ENCODE measurements around the gene AKAP5. TPM values are rescaled to one million over a fixed set of nuclear protein-coding genes. Genes with fewer than 3 reads are reported as not detected.
A peak's percentile ranks its signal among the peaks of the same experiment; 100 is the strongest.

AKAP5 gene
- polyA plus RNA-seq, 3 donors = not detected

DNA sequence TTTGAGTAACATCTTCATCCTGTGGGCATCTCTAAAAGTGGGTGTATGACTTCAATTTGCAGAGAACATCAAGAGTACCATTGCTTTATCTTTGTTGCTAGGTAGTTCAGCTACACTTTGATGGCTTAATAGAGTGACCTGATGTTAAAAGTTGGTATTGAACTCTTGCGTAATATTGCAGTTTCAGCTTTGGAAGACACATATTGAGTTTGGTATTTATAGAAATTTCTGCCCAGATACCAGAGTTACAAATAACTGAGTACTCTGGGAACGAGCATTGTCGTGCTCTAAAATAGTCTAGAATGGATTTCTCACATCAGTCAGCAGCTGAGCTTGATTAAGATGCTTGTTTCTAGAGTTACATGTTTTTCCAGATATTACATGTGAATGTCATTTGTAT lies 24.8 kb upstream of the AKAP5 start:
- H3K36me3 Mint-ChIP-seq = peaks cover 57 to 64% of the 10 kb centered on the region in 2 donors
- no peak overlapping the region for H3K4me2 ChIP-seq (replicated peaks; ENCODE audit: extremely low read depth, low read length, poor library complexity, severe bottlenecking)
- no peaks in the 10 kb centered on the region for H3K9me3 ChIP-seq (replicated peaks in 1 of 2; ENCODE audit: control insufficient read depth in 1 of 2, insufficient read depth in 1 of 2, low read length in 2 of 2)
- H3K4me3 Mint-ChIP-seq = no peak overlapping the region
- no peak overlapping the region for H3K27ac Mint-ChIP-seq
- DNase-seq = no peak
- WGBS (ENCODE audit: insufficient coverage) = 60% methylated on average over 3 of the region's 3 CpGs
- no peaks in the 10 kb centered on the region for H3K9me3 Mint-ChIP-seq
- no peaks in the 10 kb centered on the region for H4K20me1 ChIP-seq (ENCODE audit: insufficient read depth, low read length)
- H3K4me1 ChIP-seq (ENCODE audit: control insufficient read depth in 1 of 2, insufficient read depth in 2 of 2, low read length in 2 of 2) = no peaks in the 10 kb centered on the region
- no peak overlapping the region for H2AFZ ChIP-seq (ENCODE audit: insufficient read depth, low read depth, low read length, poor library complexity, severe bottlenecking)
- H3K9ac ChIP-seq (ENCODE audit: insufficient read depth, low read length, poor library complexity, severe bottlenecking) = no peak overlapping the region
- no peak overlapping the region for H3K27ac ChIP-seq (ENCODE audit: low read depth in 1 of 2, low read length in 2 of 2)
- peaks cover 47 to 95% of the 10 kb centered on the region in 2 donors for H3K36me3 ChIP-seq (replicated peaks in 1 of 2; ENCODE audit: control insufficient read depth in 1 of 2, insufficient read depth in 2 of 2, low read length in 2 of 2)
- H3K79me2 ChIP-seq (ENCODE audit: insufficient read depth, low read length) = no peaks in the 10 kb centered on the region
- intact Hi-C loops (cut with micrococcal nuclease) = no loop called here
- H3K27me3 ChIP-seq (ENCODE audit: control insufficient read depth in 2 of 2, insufficient read depth in 2 of 2, low read length in 2 of 2) = no peaks in the 10 kb centered on the region
- no peaks in the 10 kb centered on the region for H3K27me3 Mint-ChIP-seq (ENCODE audit: low read depth in 3 of 3)
- H3K4me1 Mint-ChIP-seq = no peaks in the 10 kb centered on the region
- TF ChIP-seq, protein P1, sequence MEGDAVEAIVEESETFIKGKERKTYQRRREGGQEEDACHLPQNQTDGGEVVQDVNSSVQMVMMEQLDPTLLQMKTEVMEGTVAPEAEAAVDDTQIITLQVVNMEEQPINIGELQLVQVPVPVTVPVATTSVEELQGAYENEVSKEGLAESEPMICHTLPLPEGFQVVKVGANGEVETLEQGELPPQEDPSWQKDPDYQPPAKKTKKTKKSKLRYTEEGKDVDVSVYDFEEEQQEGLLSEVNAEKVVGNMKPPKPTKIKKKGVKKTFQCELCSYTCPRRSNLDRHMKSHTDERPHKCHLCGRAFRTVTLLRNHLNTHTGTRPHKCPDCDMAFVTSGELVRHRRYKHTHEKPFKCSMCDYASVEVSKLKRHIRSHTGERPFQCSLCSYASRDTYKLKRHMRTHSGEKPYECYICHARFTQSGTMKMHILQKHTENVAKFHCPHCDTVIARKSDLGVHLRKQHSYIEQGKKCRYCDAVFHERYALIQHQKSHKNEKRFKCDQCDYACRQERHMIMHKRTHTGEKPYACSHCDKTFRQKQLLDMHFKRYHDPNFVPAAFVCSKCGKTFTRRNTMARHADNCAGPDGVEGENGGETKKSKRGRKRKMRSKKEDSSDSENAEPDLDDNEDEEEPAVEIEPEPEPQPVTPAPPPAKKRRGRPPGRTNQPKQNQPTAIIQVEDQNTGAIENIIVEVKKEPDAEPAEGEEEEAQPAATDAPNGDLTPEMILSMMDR (IDR thresholded peaks at IDR 0.05) = no peak
- H3K4me3 ChIP-seq (replicated peaks in 1 of 3; ENCODE audit: low read depth in 2 of 3, low read length in 3 of 3) = no peak overlapping the region

DNA sequence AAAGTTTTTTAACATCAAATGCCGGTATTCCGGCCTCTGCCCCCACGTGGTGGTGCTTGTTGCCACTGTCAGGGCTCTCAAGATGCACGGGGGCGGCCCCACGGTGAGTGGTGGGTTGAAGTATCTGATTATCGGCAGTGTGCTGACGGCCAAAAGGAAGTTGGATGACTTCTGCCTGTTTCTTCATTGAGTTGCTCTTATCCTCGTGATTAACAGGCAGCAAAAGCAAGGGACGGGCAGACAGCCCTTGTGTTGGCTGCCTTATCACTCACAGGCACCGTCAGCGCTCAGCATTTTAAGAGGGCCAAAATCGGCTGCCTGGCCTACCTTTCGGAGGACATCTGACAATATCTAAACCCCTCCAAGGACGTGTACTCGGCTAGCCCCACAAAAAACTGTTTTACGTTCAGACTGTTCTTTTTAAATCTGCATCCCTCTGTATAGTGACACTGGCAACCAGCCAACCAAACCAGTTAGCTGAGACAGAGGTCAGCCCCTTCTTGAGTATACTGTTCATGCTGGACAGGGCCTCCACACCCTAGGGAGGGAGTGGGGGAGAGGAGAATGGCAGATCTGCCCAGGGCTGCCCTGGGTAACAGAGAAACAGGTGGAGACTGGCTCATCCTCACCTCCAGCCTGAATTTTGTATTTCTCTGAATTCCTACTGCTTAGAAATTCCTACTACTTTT lies 22.9 kb upstream of the AKAP5 start:
- H3K9ac ChIP-seq (ENCODE audit: insufficient read depth, low read length, poor library complexity, severe bottlenecking) = no peak overlapping the region
- H3K4me3 ChIP-seq (replicated peaks in 1 of 3; ENCODE audit: low read depth in 2 of 3, low read length in 3 of 3) = no peak overlapping the region
- no peak for DNase-seq
- H4K20me1 ChIP-seq (ENCODE audit: insufficient read depth, low read length) = no peaks in the 10 kb centered on the region
- no peaks in the 10 kb centered on the region for H3K79me2 ChIP-seq (ENCODE audit: insufficient read depth, low read length)
- Mint-ChIP-seq H3K27ac (peak overlapping the region in 1 of 7 donors; percentile 49), H3K36me3 (peaks cover 47 to 55% of the 10 kb centered on the region in 2 donors), H3K27me3 (ENCODE audit: low read depth in 3 of 3) (no peaks in the 10 kb centered on the region), H3K4me1 (no peaks in the 10 kb centered on the region), H3K4me3 (no peak overlapping the region), H3K9me3 (no peaks in the 10 kb centered on the region)
- TF ChIP-seq, protein P1 (IDR thresholded peaks at IDR 0.05) = no peak
- no peak overlapping the region for H2AFZ ChIP-seq (ENCODE audit: insufficient read depth, low read depth, low read length, poor library complexity, severe bottlenecking)
- H3K4me1 ChIP-seq (ENCODE audit: control insufficient read depth in 1 of 2, insufficient read depth in 2 of 2, low read length in 2 of 2) = no peaks in the 10 kb centered on the region
- H3K4me2 ChIP-seq (replicated peaks; ENCODE audit: extremely low read depth, low read length, poor library complexity, severe bottlenecking) = no peak overlapping the region
- H3K36me3 ChIP-seq (replicated peaks in 1 of 2; ENCODE audit: control insufficient read depth in 1 of 2, insufficient read depth in 2 of 2, low read length in 2 of 2) = peaks cover 32 to 82% of the 10 kb centered on the region in 2 donors
- no peak overlapping the region for H3K27ac ChIP-seq (ENCODE audit: low read depth in 1 of 2, low read length in 2 of 2)
- no peaks in the 10 kb centered on the region for H3K9me3 ChIP-seq (replicated peaks in 1 of 2; ENCODE audit: control insufficient read depth in 1 of 2, insufficient read depth in 1 of 2, low read length in 2 of 2)
- WGBS (ENCODE audit: insufficient coverage) = 92% methylated on average over 14 of the region's 17 CpGs
- intact Hi-C loops (cut with micrococcal nuclease) = no loop called here
- H3K27me3 ChIP-seq (ENCODE audit: control insufficient read depth in 2 of 2, insufficient read depth in 2 of 2, low read length in 2 of 2) = no peaks in the 10 kb centered on the region
